ENCODE data around the gene DPF3. TPM values are rescaled to one million over a fixed set of nuclear protein-coding genes. Genes with fewer than 3 reads are reported as not detected.

DPF3 gene
- polyA plus RNA-seq, 2 of the 4 experiments (the other 2 are of a cell fraction) = 0.05 to 0.09 TPM

DNA sequence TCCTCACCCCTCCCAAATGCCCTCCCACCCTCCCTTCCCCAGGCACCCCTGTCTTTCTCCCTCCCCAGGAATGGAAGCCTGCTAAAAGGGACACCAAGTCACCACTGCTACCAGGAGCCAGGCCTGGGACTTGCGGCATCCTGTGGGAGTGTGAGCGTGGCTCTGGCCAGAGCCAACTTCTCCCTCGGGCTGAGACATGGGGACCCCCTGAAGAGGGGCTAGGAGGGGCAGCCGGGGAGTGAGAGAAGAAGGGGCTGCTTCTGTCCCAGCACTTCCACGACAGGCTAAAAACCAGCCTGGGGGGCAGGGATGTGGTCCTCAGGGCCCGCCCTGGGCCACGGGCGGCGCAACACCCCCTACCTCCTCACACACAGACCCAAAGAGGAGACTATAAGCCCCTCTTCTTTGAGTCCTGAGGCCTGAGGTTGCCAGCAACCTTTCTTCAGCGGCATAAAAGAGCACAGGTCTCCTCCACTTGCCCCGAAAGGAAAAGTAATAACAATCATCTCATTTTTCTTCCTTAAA is 278.9 kb downstream of the DPF3 start:
- TF ChIP-seq ZNF302 (CRISPR knock-in tag; IDR thresholded peaks at IDR 0.05) (no peak), ZC3H11A (IDR thresholded peaks at IDR 0.05) (no peak), JUN (IDR thresholded peaks at IDR 0.05) (no peak), FOXS1 (CRISPR knock-in tag; IDR thresholded peaks at IDR 0.05) (no peak), EHMT2 (IDR thresholded peaks at IDR 0.05; ENCODE audit: low read depth) (no peak), RAD21 (conservative IDR thresholded peaks at IDR 0.05 in 1 of 2, IDR thresholded peaks at IDR 0.05 in 1 of 2) (no peak), MAFK (IDR thresholded peaks at IDR 0.05; ENCODE audit: partially characterized antibody) (no peak), HDAC2 (IDR thresholded peaks at IDR 0.05) (no peak), ESRRA (IDR thresholded peaks at IDR 0.05; ENCODE audit: borderline replicate concordance, low read length) (no peak), CHD2 (IDR thresholded peaks at IDR 0.05; ENCODE audit: low read length, partially characterized antibody) (no peak), EP300 (IDR thresholded peaks at IDR 0.05) (no peak), KDM5A (IDR thresholded peaks at IDR 0.05) (no peak), FOSL2 (IDR thresholded peaks at IDR 0.05) (no peak), FOSL2 (CRISPR knock-in tag; IDR thresholded peaks at IDR 0.05) (no peak), RNF2 (IDR thresholded peaks at IDR 0.05; ENCODE audit: borderline replicate concordance, low read depth) (no peak), RARB (CRISPR knock-in tag; IDR thresholded peaks at IDR 0.05) (no peak), HOXB5 (CRISPR knock-in tag; IDR thresholded peaks at IDR 0.05) (no peak), CEBPB (IDR thresholded peaks at IDR 0.05) (no peak), NFE2L2 (conservative IDR thresholded peaks at IDR 0.05; ENCODE audit: low read length) (no peak)
- no peak overlapping the region for H3K4me3 ChIP-seq
- FAIRE-seq (no peak), DNase-seq (ENCODE audit: low read depth in 1 of 2, low spot score in 1 of 2) (no peak), ATAC-seq (no peak)
- no peak overlapping the region for H3K27ac ChIP-seq
- ChIA-PET CTCF (interaction anchor here (0.6 kb wide), 1 partner anchor 869 kb away, joined by 4 read pairs; no protein-coding TSS in a partner anchor), POLR2A (interaction anchor here (0.6 kb wide), 1 partner anchor 38 kb away, joined by 3 read pairs; no protein-coding TSS in a partner anchor)
- H3K4me2 ChIP-seq = no peak overlapping the region
- no peaks in the 10 kb centered on the region for H3K4me1 ChIP-seq
- H3K9me3 ChIP-seq = no peaks in the 10 kb centered on the region
- 67% methylated on average over 9 of the region's 11 CpGs for WGBS (ENCODE audit: missing lambda C conversion rate)

DNA sequence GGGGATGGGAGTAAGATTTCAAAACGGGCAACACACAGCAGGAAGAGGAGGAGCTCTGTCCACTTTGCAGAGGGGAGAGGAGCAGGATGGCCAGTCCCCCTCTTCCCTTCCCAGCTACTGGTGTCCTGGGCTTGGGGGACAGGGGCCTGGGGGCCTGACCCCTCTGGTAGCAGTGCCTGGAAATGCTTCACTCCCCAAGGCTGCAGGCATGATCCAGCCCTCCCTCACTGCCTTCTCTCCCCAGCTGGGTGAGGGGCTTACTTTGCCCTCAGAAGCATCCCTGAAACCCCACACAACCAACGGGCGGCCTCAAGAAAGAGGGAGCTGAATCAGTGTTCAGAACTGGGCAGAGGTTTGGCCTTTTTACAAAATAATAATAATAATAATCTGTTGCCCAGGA is 279.5 kb downstream of the DPF3 start:
- no peak overlapping the region for H3K4me3 ChIP-seq
- TF ChIP-seq, protein P1, sequence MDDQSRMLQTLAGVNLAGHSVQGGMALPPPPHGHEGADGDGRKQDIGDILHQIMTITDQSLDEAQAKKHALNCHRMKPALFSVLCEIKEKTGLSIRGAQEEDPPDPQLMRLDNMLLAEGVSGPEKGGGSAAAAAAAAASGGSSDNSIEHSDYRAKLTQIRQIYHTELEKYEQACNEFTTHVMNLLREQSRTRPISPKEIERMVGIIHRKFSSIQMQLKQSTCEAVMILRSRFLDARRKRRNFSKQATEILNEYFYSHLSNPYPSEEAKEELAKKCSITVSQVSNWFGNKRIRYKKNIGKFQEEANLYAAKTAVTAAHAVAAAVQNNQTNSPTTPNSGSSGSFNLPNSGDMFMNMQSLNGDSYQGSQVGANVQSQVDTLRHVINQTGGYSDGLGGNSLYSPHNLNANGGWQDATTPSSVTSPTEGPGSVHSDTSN (IDR thresholded peaks at IDR 0.05) = no peak
- TF ChIP-seq ZNF302 (CRISPR knock-in tag; IDR thresholded peaks at IDR 0.05) (no peak), ZFP36 (IDR thresholded peaks at IDR 0.05; ENCODE audit: borderline replicate concordance, partially characterized antibody) (no peak), MAFK (IDR thresholded peaks at IDR 0.05; ENCODE audit: partially characterized antibody) (no peak), ESRRA (IDR thresholded peaks at IDR 0.05; ENCODE audit: borderline replicate concordance, low read length) (no peak), POLR2AphosphoS2 (conservative IDR thresholded peaks at IDR 0.05; ENCODE audit: low read length) (no peak), PHF8 (IDR thresholded peaks at IDR 0.05; ENCODE audit: borderline replicate concordance, low read depth) (no peak), HOXB13 (CRISPR knock-in tag; IDR thresholded peaks at IDR 0.05; ENCODE audit: low read depth) (no peak), SMC3 (IDR thresholded peaks at IDR 0.05) (no peak), NPAS2 (CRISPR knock-in tag; IDR thresholded peaks at IDR 0.05; ENCODE audit: borderline replicate concordance) (no peak), RNF2 (IDR thresholded peaks at IDR 0.05; ENCODE audit: borderline replicate concordance, low read depth) (no peak)
- TF ChIP-seq, protein P2, sequence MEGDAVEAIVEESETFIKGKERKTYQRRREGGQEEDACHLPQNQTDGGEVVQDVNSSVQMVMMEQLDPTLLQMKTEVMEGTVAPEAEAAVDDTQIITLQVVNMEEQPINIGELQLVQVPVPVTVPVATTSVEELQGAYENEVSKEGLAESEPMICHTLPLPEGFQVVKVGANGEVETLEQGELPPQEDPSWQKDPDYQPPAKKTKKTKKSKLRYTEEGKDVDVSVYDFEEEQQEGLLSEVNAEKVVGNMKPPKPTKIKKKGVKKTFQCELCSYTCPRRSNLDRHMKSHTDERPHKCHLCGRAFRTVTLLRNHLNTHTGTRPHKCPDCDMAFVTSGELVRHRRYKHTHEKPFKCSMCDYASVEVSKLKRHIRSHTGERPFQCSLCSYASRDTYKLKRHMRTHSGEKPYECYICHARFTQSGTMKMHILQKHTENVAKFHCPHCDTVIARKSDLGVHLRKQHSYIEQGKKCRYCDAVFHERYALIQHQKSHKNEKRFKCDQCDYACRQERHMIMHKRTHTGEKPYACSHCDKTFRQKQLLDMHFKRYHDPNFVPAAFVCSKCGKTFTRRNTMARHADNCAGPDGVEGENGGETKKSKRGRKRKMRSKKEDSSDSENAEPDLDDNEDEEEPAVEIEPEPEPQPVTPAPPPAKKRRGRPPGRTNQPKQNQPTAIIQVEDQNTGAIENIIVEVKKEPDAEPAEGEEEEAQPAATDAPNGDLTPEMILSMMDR (IDR thresholded peaks at IDR 0.05) = no peak
- TF ChIP-seq, protein P3, sequence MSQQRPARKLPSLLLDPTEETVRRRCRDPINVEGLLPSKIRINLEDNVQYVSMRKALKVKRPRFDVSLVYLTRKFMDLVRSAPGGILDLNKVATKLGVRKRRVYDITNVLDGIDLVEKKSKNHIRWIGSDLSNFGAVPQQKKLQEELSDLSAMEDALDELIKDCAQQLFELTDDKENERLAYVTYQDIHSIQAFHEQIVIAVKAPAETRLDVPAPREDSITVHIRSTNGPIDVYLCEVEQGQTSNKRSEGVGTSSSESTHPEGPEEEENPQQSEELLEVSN (IDR thresholded peaks at IDR 0.05; ENCODE audit: borderline replicate concordance, low read depth) = no peak
- ChIA-PET POLR2A (interaction anchor here (0.6 kb wide), 1 partner anchor 38 kb away, joined by 3 read pairs; no protein-coding TSS in a partner anchor), CTCF (interaction anchor here (0.6 to 1.0 kb wide), 2 partner anchors 97 to 870 kb away, joined by 3 to 4 read pairs; no protein-coding TSS in a partner anchor)
- H3K9me3 ChIP-seq = no peaks in the 10 kb centered on the region
- H3K4me1 ChIP-seq = no peaks in the 10 kb centered on the region
- DNase-seq (ENCODE audit: low read depth in 1 of 2, low spot score in 1 of 2) (no peak), ATAC-seq (no peak), FAIRE-seq (no peak)
- H3K4me2 ChIP-seq = no peak overlapping the region
- no peak overlapping the region for H3K27ac ChIP-seq
- WGBS (ENCODE audit: missing lambda C conversion rate) = 65% methylated on average over 3 of the region's 3 CpGs

All from A549 (cell line).